Osteocyte (in vitro differentiated cells): ENCODE data around the gene EHMT1. TPM values are rescaled to one million over a fixed set of nuclear protein-coding genes. Genes with fewer than 3 reads are reported as not detected.

Experiments
- DNase-seq: peaks from one replicate; pipeline ENCODE4 v3.0.0; 2021; ENCODE audit warnings: mixed read lengths; ENCODE audit not compliant: unreplicated experiment; ENCODE audit errors: extremely low spot score
- H3K27ac Mint-ChIP-seq: one replicate; pipeline ENCODE4 v1.8.0; 2021; ENCODE audit warnings: mild to moderate bottlenecking, mixed read lengths; ENCODE audit not compliant: unreplicated experiment
- H3K27me3 Mint-ChIP-seq: one replicate; pipeline ENCODE4 v1.8.0; 2021; ENCODE audit warnings: mixed read lengths; ENCODE audit not compliant: unreplicated experiment
- H3K36me3 Mint-ChIP-seq: one replicate; pipeline ENCODE4 v1.8.0; 2021; ENCODE audit warnings: mixed read lengths; ENCODE audit not compliant: unreplicated experiment
- H3K4me1 Mint-ChIP-seq: one replicate; pipeline ENCODE4 v1.8.0; 2021; ENCODE audit warnings: mixed read lengths; ENCODE audit not compliant: unreplicated experiment
- H3K4me3 Mint-ChIP-seq: one replicate; pipeline ENCODE4 v1.8.0; 2021; ENCODE audit warnings: mild to moderate bottlenecking, moderate library complexity, mixed read lengths; ENCODE audit not compliant: unreplicated experiment
- H3K9me3 Mint-ChIP-seq: one replicate; pipeline ENCODE4 v1.8.0; 2021; ENCODE audit warnings: mixed read lengths; ENCODE audit not compliant: unreplicated experiment
- CTCF ChIP-seq: fragments of 200-600 bp; sonication (generic); IDR thresholded peaks from 2 replicates; pipeline ENCODE4 v1.5.0; 2021; ENCODE audit warnings: antibody characterized with exemption, mild to moderate bottlenecking, moderate library complexity
- total RNA-seq: library from RNA; stranded (reverse); gene quantifications from 2 replicates; pipeline ENCODE4 v1.2.1, GENCODE V29; 2021

Gene EHMT1
- total RNA-seq, 1 donor from 2014 or later, result 88.6 TPM

DNA sequence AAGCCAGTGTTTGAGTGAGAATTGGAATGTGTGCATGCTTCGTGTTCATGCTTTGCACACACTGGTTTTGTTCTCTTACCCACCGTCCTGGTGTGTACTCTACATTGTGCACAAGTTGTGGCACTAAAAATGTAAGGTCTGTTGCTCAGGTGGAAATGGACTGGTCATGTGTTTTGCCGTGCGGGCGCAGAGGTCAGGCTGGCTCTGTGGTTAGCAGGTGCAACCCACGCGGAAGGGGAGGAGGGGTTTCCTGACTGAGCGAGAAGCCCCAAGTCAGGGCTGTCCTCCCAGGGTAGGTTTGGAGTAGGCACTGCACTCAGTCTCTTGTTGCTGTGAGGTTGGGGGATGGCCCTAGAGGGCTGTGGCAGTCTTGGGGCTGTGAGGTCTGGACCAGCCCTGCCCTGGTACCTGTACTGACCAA lies 86.6 kb downstream of the EHMT1 start:
- DNase-seq, result no peak
- no peak for TF ChIP-seq CTCF
- H3K4me1 Mint-ChIP-seq, result peaks cover 8% of the 10 kb centered on the region
- H3K4me3 Mint-ChIP-seq, result no peak overlapping the region
- H3K9me3 Mint-ChIP-seq, result peaks cover 6% of the 10 kb centered on the region
- peaks cover 6% of the 10 kb centered on the region for H3K36me3 Mint-ChIP-seq
- H3K27me3 Mint-ChIP-seq, result no peaks in the 10 kb centered on the region
- H3K27ac Mint-ChIP-seq, result no peak overlapping the region

DNA sequence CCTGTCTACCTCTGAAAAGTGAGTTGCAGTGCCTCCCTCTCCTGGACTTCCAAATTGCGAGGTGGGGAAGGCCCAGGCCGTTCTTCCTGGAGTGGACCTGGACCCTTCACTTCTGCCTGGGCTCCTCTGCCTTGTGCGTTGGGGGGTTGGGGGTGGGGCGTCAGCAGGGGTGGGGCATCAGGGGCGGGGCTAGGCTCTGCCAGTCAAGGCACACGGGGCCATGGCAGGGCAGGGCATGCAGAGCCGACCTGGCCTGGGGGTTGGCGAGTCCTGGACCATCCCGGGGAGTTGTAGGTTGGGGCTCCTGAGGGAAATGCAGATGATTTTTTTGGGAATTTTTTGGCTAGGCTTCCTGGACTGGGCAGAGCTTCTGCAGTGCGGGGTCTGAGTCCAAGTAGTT lies 87.1 kb downstream of the EHMT1 start:
- Mint-ChIP-seq H3K9me3 (peaks cover 6% of the 10 kb centered on the region), H3K27ac (no peak overlapping the region), H3K4me1 (peaks cover 6% of the 10 kb centered on the region), H3K36me3 (peaks cover 6% of the 10 kb centered on the region), H3K27me3 (no peaks in the 10 kb centered on the region), H3K4me3 (no peak overlapping the region)
- TF ChIP-seq CTCF, result no peak
- no peak for DNase-seq

- no peaks in the 10 kb centered on the region for H3K27me3 Mint-ChIP-seq
- peaks cover 6% of the 10 kb centered on the region for H3K9me3 Mint-ChIP-seq
- no peak for TF ChIP-seq CTCF
- H3K4me3 Mint-ChIP-seq, result no peak overlapping the region
- peaks cover 4% of the 10 kb centered on the region for H3K4me1 Mint-ChIP-seq
- peaks cover 12% of the 10 kb centered on the region for H3K36me3 Mint-ChIP-seq
- DNase-seq, result no peak
- H3K27ac Mint-ChIP-seq, result no peak overlapping the region
Measured at GRCh38 chr9:137707361-137707760, 88.6 kb downstream of the EHMT1 start.

GRCh38 chr9:137708590-137709284 lies 89.9 kb downstream of the EHMT1 start:
- TF ChIP-seq CTCF, result no peak
- DNase-seq, result no peak
- Mint-ChIP-seq H3K9me3 (no peaks in the 10 kb centered on the region), H3K4me1 (peaks cover 4% of the 10 kb centered on the region), H3K4me3 (no peak overlapping the region), H3K27ac (no peak overlapping the region), H3K27me3 (no peaks in the 10 kb centered on the region), H3K36me3 (peaks cover 11% of the 10 kb centered on the region)

GRCh38 chr9:137709411-137710101 lies 90.8 kb downstream of the EHMT1 start:
- Mint-ChIP-seq H3K4me1 (no peaks in the 10 kb centered on the region), H3K36me3 (peaks cover 17% of the 10 kb centered on the region)
- TF ChIP-seq CTCF, result no peak

More at GRCh38 chr9:137709411-137710101, 90.8 kb downstream of the EHMT1 start:
- no peak overlapping the region for H3K27ac Mint-ChIP-seq
- peaks cover 5% of the 10 kb centered on the region for H3K9me3 Mint-ChIP-seq
- H3K4me3 Mint-ChIP-seq, result no peak overlapping the region
- DNase-seq, result no peak
- no peaks in the 10 kb centered on the region for H3K27me3 Mint-ChIP-seq
